Neural cell (in vitro differentiated cells): ENCODE results near the gene MYCN.

Experiments
- EP300 ChIP-seq: fragments of 450-650 bp; conservative IDR thresholded peaks from 2 replicates; pipeline ENCODE4 v1.6.1; 2014; ENCODE audit warnings: antibody characterized with exemption, mild to moderate bottlenecking, moderate library complexity; ENCODE audit not compliant: poor library complexity, severe bottlenecking
- TF ChIP-seq, protein P1 (sequence below): fragments of 450-650 bp; IDR thresholded peaks from 2 replicates; pipeline ENCODE4 v1.5.1; 2014; ENCODE audit warnings: antibody characterized with exemption, mild to moderate bottlenecking, moderate library complexity; ENCODE audit not compliant: poor library complexity, severe bottlenecking

DNA sequence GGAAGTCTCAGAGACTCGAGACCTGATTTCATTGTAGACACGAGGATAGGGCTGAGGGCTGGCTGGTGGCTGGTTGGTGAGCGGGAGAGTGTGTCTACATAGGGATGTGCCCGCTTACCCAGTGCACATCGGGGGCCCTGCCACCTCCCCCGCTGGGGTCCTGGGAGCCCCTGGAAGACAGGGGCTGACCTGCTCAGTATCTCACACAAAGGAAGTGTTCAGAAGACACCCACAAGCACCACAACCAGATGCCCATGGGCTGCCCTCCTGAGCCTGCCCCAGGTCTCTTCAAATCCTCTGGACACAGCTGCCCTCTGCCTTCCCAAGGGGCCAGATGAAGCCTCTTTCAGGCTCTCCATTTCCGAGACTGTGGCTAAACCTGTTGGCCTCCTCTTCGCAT, 43.1 kb downstream of the MYCN start:
- TF ChIP-seq, protein P1, sequence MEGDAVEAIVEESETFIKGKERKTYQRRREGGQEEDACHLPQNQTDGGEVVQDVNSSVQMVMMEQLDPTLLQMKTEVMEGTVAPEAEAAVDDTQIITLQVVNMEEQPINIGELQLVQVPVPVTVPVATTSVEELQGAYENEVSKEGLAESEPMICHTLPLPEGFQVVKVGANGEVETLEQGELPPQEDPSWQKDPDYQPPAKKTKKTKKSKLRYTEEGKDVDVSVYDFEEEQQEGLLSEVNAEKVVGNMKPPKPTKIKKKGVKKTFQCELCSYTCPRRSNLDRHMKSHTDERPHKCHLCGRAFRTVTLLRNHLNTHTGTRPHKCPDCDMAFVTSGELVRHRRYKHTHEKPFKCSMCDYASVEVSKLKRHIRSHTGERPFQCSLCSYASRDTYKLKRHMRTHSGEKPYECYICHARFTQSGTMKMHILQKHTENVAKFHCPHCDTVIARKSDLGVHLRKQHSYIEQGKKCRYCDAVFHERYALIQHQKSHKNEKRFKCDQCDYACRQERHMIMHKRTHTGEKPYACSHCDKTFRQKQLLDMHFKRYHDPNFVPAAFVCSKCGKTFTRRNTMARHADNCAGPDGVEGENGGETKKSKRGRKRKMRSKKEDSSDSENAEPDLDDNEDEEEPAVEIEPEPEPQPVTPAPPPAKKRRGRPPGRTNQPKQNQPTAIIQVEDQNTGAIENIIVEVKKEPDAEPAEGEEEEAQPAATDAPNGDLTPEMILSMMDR = no peak
- no peak for TF ChIP-seq EP300
